Tibial artery (tissue), 4 donors: ENCODE results near the gene GDPD4.

ENCODE experiments used
- DNase-seq, 2 donors: peaks; one replicate each; pipeline ENCODE4 v3.0.0-alpha.2; 2019
- H3K27ac ChIP-seq, 2 donors: fragments of 200-600 bp; sonication (generic) in 1 of 2; 1 replicate in 1 of 2; 2 replicates in 1 of 2; pipeline ENCODE4 v1.5.1; 2018 to 2019; ENCODE audit warnings: mild to moderate bottlenecking in 1 of 2
- H3K27me3 ChIP-seq, 2 donors: fragments of 200-600 bp; sonication (generic) in 1 of 2; one replicate each; pipeline versions ENCODE4 v1.5.1 to v1.6.0; 2016 to 2019
- H3K36me3 ChIP-seq, 3 donors: fragments of 200-600 bp; sonication (generic) in 2 of 3; one replicate each; pipeline ENCODE4 v1.5.1; 2016 to 2019; ENCODE audit warnings: mild to moderate bottlenecking in 2 of 3
- H3K4me1 ChIP-seq, 4 donors: fragments of 200-600 bp; sonication (generic) in 2 of 4; 1 replicate in 3 of 4; 2 replicates in 1 of 4; pipeline ENCODE4 v1.5.1; 2016 to 2019
- H3K4me3 ChIP-seq, 2 donors: fragments of 200-600 bp; sonication (generic) in 1 of 2; 1 replicate in 1 of 2; 2 replicates in 1 of 2; pipeline ENCODE4 v1.5.1; 2018 to 2019; ENCODE audit warnings: mild to moderate bottlenecking in 2 of 2
- H3K9me3 ChIP-seq, 3 donors: fragments of 200-600 bp; sonication (generic) in 1 of 3; one replicate each; pipeline ENCODE4 v1.5.1; 2016 to 2019
- CTCF ChIP-seq, 2 experiments: fragments of 200-600 bp in 1 of 2; fragments of 450-650 bp in 1 of 2; IDR thresholded peaks; one replicate each; pipeline ENCODE4 v1.5.1; 2017 to 2019; ENCODE audit warnings: antibody characterized with exemption in 2 of 2, mild to moderate bottlenecking in 1 of 2, moderate library complexity in 1 of 2
- intact Hi-C: fragments of 100-400 bp; cut with DNase I; formaldehyde crosslinking; loops from one replicate; pipeline ENCODE4 v1.15.0; 2023; ENCODE audit warnings: low total_unique reads

Gene GDPD4

GRCh38 chr11:77269484-77270123, 31.9 kb downstream of the GDPD4 start:
- intact Hi-C loops, result no loop called here
- DNase-seq, result no peak
- no peaks in the 10 kb centered on the region for H3K36me3 ChIP-seq
- H3K9me3 ChIP-seq, result no peaks in the 10 kb centered on the region
- H3K4me1 ChIP-seq, result no peaks in the 10 kb centered on the region
- H3K4me3 ChIP-seq, result no peak overlapping the region
- no peaks in the 10 kb centered on the region for H3K27me3 ChIP-seq
- no peak overlapping the region for H3K27ac ChIP-seq
- TF ChIP-seq CTCF (IDR thresholded peaks at IDR 0.05), result no peak

GRCh38 chr11:77267962-77268361, 33.5 kb downstream of the GDPD4 start:
- Histone ChIP-seq H3K4me1 (no peaks in the 10 kb centered on the region), H3K27ac (no peak overlapping the region), H3K27me3 (no peaks in the 10 kb centered on the region), H3K36me3 (no peaks in the 10 kb centered on the region), H3K4me3 (no peak overlapping the region), H3K9me3 (no peaks in the 10 kb centered on the region)
- intact Hi-C loops, result no loop called here
- no peak for TF ChIP-seq CTCF (IDR thresholded peaks at IDR 0.05)
- DNase-seq, result no peak

GRCh38 chr11:77266766-77267165, 34.7 kb downstream of the GDPD4 start:
- no peak for DNase-seq
- Histone ChIP-seq H3K9me3 (peaks cover 0 to 8% (median 5%) of the 10 kb centered on the region in 3 donors), H3K36me3 (no peaks in the 10 kb centered on the region), H3K4me1 (no peaks in the 10 kb centered on the region), H3K4me3 (no peak overlapping the region), H3K27me3 (no peaks in the 10 kb centered on the region), H3K27ac (no peak overlapping the region)
- TF ChIP-seq CTCF (IDR thresholded peaks at IDR 0.05), result no peak
- intact Hi-C loops, result no loop called here

- TF ChIP-seq CTCF (IDR thresholded peaks at IDR 0.05), result no peak
- intact Hi-C loops, result no loop called here
- H3K36me3 ChIP-seq, result no peaks in the 10 kb centered on the region
- peaks cover 4 to 8% (median 5%) of the 10 kb centered on the region in 3 donors for H3K9me3 ChIP-seq
- no peak overlapping the region for H3K4me3 ChIP-seq
- H3K27me3 ChIP-seq, result no peaks in the 10 kb centered on the region
- DNase-seq, result no peak
- H3K27ac ChIP-seq, result no peak overlapping the region
- no peaks in the 10 kb centered on the region for H3K4me1 ChIP-seq
Measured at GRCh38 chr11:77262803-77263202, 38.7 kb downstream of the GDPD4 start.

GRCh38 chr11:77259641-77260040, 41.8 kb downstream of the GDPD4 start:
- no peak for DNase-seq

More at GRCh38 chr11:77259641-77260040, 41.8 kb downstream of the GDPD4 start:
- Histone ChIP-seq H3K36me3 (no peaks in the 10 kb centered on the region), H3K9me3 (peaks cover 4 to 8% (median 5%) of the 10 kb centered on the region in 3 donors), H3K4me1 (no peaks in the 10 kb centered on the region), H3K27me3 (no peaks in the 10 kb centered on the region), H3K4me3 (no peak overlapping the region), H3K27ac (no peak overlapping the region)
- TF ChIP-seq CTCF (IDR thresholded peaks at IDR 0.05), result no peak
- intact Hi-C loops, result no loop called here
